Stimulated activated CD4-positive, alpha-beta T cell treated with anti-CD3 and anti-CD28 coated beads, Interleukin-12 subunit alpha, Interleukin-12 subunit beta, amount 100 ng/mL, for 24 hours (primary cell): Measurements from ENCODE around the gene RTP2.

Experiments used
- DNase-seq, 2 experiments: peaks; one replicate each; pipeline ENCODE4 v3.0.0-alpha.2; 2020; ENCODE audit warnings: low read depth in 2 of 2

RTP2 gene

DNA sequence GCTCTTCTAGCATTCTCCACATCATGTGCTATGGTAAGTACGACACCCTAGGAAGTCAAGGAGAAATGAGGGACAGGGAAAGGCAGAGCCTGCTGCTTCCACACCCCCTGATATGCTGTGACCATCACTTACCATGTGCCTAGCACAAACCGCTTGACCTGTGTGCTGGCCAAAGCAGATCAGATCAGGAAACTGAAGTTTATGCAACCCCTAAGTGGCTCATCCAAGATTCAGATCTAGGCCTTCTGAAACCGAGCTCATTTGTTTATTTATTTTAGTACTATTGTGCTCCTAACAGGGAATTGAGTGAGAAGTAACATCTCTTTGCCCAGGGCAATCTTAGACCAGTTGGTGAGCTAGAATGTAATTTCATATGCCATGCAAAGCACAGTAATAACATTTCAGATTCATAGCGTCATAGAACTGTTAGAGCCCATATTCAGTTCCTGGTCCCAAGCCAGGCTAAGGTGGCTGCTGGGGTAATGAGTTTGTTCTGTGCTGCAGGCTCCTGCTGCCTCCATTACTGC, at the start of gene RTP2:
TSS of gene RTP2 (minus strand) at position 51 of the 527 bp plus-strand sequence. CDS start 429 bp downstream, outside the sequence.
- no peak for DNase-seq

DNA sequence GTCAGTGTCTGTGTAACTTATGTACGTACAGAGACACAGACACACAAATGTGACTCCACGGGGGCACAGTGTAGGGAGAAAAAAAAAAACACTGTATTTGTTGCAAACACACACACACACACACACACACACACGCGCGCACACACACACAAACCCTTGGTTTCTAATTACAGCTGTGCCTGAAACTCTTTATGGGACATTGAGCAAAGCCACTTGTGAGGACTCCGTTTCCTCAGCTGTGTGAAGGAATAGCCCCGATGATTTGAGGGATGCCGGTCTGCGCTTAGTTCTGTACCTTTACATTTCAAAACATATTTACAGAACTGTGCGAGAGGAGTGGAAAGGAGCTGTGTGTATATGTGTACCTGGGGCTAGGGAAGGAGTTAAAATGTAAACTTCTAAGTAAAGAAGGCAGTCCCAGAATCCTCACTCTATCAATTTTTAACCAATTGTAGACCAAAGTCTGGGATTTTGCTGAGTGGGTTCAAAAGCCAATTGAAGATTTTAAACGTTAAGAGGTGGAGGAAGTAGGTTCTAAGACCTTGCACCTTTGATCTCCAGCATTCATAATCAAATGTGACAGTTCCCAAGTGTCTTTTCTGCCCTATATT, 48.3 kb upstream of the RTP2 start:
- DNase-seq, result no peak

GRCh38 chr3:187750006-187750512, 47.7 kb upstream of the RTP2 start:
- DNase-seq, result no peak

DNA sequence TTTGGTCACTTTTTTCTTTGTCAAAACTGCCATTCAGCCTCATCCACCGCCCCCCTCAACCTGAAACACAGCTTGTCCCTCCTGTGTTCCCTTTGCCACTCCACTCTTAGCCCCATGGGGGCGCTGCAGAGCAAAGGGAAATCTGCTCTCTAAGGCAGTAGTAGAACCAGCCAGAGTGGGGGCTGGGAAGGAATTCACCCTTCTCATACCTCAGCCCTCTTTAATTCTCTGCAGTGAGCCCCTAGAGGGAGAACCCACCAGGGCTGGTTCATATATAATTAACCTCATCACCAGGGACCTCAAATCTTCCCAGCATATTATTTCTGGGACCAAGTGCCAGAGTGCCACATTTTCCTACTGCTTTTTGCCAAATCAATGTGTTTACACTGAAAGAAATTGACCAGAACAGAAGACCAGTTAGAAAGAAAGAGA, 45.7 kb upstream of the RTP2 start:
- DNase-seq, result peak; percentile 80 to 93

GRCh38 chr3:187747506-187747905, 45.1 kb upstream of the RTP2 start:
- no peak for DNase-seq

- DNase-seq, result no peak
These were observed 44.3 kb upstream of the RTP2 start for GRCh38 chr3:187746442-187747281.

- no peak for DNase-seq
These were observed 43.7 kb upstream of the RTP2 start for GRCh38 chr3:187746059-187746441.

- peak; percentile 74 to 76 for DNase-seq
These were observed 43.1 kb upstream of the RTP2 start, which contains the start of gene BCL6 for GRCh38 chr3:187745201-187746058. TSS of gene BCL6 (minus strand) at chr3:187745468. CDS start at chr3:187733693, 11,775 bp downstream.

DNA sequence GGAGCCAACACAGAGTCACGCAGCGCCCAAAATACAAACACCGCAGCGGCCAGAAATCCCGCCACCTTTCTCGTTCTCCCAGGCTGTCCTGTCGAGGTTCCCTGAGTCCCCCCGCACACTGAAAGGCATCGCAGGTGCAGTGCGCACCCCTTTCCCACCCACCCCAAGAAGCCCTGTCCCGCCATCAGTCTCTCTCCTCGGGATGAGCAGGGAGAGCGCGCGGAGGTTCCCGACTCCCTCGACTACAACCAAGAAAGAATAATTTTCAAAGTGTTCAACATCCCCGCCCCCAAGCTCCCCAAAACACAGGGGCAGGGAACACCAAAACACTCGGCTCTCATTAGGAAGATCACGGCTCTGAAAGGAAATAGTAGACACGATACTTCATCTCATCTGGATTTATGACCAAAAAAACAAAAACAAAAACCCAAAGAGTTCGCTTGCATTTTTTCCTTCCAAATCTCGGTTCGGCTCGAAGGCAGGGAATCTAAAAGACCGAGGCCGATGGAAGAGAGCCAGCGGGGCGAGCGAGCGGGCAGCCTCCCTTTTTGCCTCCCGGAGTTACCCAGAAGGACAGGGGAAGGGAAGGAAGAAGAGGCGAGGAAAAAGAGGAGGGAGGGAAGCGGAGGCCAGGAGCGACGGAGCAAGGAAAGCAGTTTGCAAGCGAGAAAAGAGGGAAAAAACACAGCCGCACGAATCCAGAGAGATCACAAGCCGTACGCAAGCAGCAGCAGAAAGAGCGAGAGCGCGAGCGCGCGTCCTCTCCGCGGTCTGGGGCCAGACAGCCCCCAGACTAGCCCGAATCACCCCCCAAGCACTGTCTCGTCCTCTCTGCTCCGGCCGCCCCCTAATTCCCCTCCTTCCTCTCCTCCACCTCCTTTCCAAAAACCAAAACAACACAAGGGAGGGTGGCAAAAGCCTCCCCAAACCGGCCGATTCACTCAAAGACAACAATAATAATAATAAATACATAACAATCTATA, 42.1 kb upstream of the RTP2 start:
- no peak for DNase-seq

DNA sequence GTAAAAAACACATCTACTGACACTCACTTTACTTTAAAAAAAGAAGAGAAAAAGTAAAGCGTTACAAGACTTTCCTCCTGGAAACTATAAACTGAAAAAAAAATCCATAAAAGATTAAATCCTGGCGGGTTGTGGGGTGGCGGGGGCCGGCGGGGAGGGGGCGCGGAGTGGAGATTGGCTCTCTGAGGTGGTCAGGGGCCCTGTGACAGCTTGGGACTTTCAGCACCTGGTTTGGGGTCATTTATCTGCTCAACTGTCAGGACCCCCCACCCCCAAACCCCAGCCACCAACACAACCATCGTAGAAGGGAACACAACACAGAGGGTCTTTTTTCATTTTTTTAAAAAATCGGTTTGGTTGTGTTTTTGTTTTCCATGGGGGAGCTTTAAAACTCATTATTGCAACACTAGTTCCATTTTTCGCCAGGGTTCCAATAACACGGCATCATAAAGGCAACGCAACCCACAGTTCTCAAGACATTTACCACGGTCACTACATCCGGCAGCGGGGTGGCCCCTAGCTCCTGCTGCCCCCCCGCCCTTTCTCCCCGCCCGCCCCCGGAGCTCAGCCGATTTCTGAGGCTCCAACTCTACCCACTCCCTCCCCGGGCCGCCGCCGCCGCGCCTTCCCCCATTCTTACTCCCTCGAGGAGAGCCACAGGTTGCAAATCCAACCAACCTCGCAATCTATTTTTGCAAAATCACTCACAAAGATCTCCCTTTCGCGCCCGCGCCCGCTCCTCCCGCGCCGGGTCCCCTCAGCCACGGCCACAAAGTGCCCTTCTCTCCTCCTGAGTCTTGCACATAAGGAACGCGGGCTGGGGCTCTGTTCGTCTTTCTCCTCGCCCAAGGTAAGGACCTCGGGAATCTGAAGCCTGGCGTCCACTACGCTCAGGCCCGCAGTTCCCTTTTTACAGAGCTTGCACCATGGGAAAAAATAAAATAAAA, 41.1 kb upstream of the RTP2 start:
- peak; percentile 41 to 53 for DNase-seq

DNA sequence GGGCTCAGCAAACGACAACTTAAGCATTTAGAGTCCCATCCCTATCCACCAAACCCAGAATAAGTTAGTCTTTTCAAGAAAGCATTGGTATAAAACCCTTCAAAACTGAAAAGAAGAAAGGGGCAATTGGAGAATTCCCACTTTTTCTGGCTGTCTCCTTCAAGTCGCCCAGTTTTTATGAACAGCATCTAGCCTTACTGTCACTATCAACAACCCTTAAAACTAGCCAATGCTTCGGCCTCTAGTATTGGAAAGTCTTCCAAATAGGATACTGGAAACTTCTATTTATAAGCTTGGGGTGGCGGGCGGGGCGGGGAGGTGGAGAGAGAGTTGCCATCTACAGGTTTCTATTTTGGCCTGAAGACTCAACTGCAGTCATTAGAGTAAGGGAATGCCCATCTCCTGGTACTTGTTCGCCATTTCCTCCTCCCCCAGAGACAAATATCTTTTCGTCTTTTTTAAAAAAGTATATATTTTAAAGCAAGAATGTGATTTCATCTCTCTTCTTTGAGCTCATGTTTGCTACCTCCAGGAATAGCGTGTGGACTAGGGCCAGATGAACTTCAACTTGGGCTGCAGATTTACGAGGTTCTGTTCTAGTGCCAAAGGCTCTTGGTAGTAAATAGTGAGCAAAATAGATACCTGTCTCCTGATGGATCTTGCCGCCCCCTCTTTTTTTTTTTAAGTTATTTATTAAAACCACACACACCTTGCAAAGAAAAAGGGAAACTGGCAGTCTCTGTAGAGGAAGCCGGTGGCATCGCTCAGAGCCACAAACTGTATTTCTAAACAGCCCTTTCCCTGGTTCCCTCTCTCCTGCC, 40.2 kb upstream of the RTP2 start:
- no peak for DNase-seq

DNA sequence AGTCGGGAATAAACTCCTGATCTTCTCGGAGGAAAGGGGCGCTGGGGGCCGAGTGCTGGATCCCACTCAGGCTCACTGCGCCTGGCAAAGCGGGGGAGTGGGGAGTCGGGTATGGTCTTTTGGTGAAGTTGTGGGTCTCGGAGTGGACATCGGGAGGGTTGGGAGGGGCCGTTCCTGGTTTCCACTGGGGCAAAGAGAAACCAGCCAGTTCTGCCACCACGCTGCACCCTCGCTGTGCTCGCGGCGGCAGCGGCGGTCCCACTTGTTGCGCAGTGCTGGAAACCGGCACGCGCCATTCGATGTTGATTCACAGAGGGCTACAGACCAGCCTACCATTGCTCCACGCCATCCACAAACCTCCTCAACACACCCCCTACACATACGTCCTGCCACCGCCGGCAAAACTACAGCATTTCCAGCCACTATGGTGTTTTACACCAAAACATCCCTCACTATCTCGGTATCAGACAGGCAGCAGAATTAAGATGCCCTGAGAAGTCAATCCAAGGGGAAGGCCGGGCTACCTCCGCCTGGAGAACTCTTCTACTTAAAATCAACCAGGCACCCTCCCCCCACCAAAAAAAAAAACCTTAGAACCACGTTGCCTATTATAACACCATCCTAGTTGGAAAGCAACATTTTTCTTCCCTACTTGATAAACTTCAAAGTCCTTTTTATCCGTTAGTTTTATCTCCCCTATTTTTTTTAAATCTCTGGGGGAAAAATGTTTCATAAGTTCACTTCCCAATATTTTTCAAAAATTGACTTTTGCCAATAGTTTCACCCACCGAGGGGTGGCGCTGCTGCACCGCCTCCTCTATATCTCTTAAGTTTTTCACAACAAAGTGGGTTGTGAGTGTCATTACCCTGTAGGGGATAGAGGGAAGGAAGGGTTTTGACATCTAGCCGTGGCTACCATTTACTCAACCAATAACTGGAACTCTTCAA, 39.3 kb upstream of the RTP2 start:
- DNase-seq, result peak; percentile 43 to 70

DNA sequence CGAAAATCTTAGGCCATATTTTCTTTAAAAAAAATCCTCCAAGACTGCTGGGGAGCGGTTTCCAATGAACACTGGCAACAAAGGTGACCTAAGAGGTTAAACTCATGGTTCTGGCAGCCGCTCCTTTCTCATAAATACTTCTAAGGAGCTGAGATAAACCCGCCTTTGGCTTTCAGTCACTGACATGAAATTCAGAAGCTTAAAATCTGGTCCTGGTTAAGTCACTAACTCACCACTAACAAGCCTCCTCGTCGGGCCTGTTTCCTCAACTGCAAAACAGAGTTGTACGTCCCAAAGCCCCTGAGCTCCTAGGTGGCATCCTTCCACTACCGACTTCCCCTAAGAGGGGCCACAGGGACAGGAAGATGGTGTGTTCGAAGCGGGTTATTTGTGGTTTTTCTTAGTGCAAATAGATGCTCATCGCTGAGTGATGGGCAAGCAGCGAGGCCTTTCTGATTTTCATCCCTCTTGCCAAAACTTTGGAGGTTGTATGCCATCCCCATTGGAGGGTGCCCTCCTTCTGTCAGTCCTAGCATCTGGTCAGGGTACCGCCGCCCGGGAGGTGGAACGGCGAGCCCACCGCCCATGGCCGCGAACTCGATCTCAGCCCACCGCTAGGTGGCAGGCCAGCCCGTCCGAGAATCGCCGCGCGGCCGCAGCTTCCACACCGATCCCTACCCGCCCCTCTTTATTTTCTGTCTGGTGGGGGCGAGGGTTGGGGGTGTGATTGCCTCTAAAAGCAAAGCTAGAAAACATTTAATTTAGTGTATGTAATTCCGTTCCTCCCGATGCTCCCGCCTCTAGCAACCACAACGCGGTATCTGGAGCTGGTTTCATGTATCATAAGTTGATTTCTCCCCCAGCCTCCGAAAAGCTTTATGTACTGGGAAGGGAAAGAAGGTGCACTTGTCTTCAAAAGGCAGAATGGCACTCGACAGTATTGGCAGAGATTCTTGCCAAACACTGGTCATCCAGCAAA, 38.4 kb upstream of the RTP2 start:
- DNase-seq, result peak; percentile 55 to 63

- peak; percentile 60 to 67 for DNase-seq
These were observed 37.4 kb upstream of the RTP2 start for GRCh38 chr3:187739561-187740332.

DNA sequence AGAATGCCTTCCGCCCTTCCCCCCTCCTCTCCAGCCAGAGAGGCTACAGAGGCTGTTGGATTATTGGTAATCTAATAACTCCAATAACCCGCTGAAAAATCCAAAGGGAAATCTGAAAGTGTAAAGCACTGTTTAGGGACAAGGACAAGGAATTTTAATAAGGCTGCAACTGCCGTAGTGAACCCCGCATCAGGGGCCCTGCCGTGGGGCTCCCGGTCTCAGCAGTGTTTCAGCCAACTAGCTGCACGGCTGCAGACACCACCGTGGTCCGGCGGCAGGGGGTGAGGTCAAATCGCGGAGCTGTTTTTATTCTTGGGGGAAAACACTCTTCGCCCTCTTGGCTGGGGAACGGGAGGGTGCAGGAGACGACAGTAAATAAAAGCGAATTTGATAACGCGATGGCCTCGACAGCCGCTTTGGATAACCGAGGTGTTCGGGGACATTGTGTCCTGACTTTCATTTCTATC, 36.8 kb upstream of the RTP2 start:
- DNase-seq, result no peak
